Left ventricle myocardium superior (tissue), 1 donor: Measurements from ENCODE around the gene SEMA6C. TPM values are rescaled to one million over a fixed set of nuclear protein-coding genes. Genes with fewer than 3 reads are reported as not detected.

ENCODE experiments used
- total RNA-seq: library from RNA; stranded (reverse); fragmentation: NEBNext Ultra II Directional; extraction: Animal tissue kit (Norgen Biotek cat#: 25700); gene quantifications from one replicate; pipeline ENCODE4 v1.2.1, GENCODE V29; 2021
- donor health status: DM: no; HTN: yes; CAD: no; lungs with severe emphysema.

Gene SEMA6C
- total RNA-seq, 1 donor from 2014 or later: 55.1 TPM

Other genes with a start within 250 kb of the SEMA6C start
- gene SETDB1, start 220.3 kb downstream of the SEMA6C start, total RNA-seq: 19.2 TPM
- gene CERS2, start 171.8 kb downstream of the SEMA6C start, total RNA-seq: 83.2 TPM
- 0.27 TPM for gene ANXA9, start 164.3 kb downstream of the SEMA6C start, total RNA-seq
- gene MINDY1, start 139.7 kb downstream of the SEMA6C start, total RNA-seq: 40.6 TPM
- gene PRUNE1, start 138.2 kb downstream of the SEMA6C start, total RNA-seq: 43.6 TPM
- 0.32 TPM for gene BNIPL, start 110.0 kb downstream of the SEMA6C start, total RNA-seq
- 7.3 TPM for gene C1orf56, start 98.9 kb downstream of the SEMA6C start, total RNA-seq
- 27.2 TPM for gene CDC42SE1, start 87.0 kb downstream of the SEMA6C start, total RNA-seq
- 1.8 TPM for gene MLLT11, start 86.2 kb downstream of the SEMA6C start, total RNA-seq
- gene GABPB2, start 75.9 kb downstream of the SEMA6C start, total RNA-seq: 9.8 TPM
- 1.4 TPM for gene TNFAIP8L2, start 10.0 kb upstream of the SEMA6C start, total RNA-seq
- gene LYSMD1, start 19.3 kb upstream of the SEMA6C start, total RNA-seq: 13.0 TPM
- gene SCNM1, start 19.5 kb upstream of the SEMA6C start, total RNA-seq: 19.1 TPM
- 0.62 TPM for gene TMOD4, start 29.4 kb upstream of the SEMA6C start, total RNA-seq
- 40.5 TPM for gene VPS72, start 43.6 kb upstream of the SEMA6C start, total RNA-seq
- gene PIP5K1A, start 51.9 kb upstream of the SEMA6C start, total RNA-seq: 41.2 TPM
- gene PSMD4, start 108.1 kb upstream of the SEMA6C start, total RNA-seq: 149 TPM
- 11.7 TPM for gene ZNF687, start 135.7 kb upstream of the SEMA6C start, total RNA-seq
- gene PI4KB, start 180.8 kb upstream of the SEMA6C start, total RNA-seq: 46.8 TPM
- 21.1 TPM for gene RFX5, start 200.6 kb upstream of the SEMA6C start, total RNA-seq
- 99.1 TPM for gene SELENBP1, start 226.1 kb upstream of the SEMA6C start, total RNA-seq